ENCODE data around the gene XPNPEP1. TPM values are rescaled to one million over a fixed set of nuclear protein-coding genes. Genes with fewer than 3 reads are reported as not detected.
A peak's percentile ranks its signal among the peaks of the same experiment; 100 is the strongest.

The XPNPEP1 gene
- total RNA-seq, 4 donors from 2014 or later, result 52.8 to 101 (median 77.6) TPM

DNA sequence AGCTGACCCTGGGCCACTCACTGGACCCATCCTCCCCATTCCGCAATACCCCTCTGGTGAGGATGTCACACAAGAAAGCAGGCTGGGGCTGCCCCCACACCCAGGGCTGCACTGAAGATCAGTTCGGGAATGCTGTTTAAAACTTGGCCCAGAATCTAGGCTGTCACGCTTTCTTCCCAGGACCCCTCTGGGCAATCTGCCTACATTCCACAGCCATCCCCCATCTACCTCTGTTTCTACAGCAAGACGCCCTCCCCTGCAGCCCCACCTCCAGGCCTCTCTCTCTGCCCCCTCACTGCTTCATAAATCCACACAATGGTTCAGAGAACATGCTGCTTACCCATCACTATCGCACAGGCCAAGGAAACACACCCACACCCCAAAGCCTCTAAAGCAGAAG, 36.1 kb downstream of the XPNPEP1 start:
- TF ChIP-seq, protein P1, sequence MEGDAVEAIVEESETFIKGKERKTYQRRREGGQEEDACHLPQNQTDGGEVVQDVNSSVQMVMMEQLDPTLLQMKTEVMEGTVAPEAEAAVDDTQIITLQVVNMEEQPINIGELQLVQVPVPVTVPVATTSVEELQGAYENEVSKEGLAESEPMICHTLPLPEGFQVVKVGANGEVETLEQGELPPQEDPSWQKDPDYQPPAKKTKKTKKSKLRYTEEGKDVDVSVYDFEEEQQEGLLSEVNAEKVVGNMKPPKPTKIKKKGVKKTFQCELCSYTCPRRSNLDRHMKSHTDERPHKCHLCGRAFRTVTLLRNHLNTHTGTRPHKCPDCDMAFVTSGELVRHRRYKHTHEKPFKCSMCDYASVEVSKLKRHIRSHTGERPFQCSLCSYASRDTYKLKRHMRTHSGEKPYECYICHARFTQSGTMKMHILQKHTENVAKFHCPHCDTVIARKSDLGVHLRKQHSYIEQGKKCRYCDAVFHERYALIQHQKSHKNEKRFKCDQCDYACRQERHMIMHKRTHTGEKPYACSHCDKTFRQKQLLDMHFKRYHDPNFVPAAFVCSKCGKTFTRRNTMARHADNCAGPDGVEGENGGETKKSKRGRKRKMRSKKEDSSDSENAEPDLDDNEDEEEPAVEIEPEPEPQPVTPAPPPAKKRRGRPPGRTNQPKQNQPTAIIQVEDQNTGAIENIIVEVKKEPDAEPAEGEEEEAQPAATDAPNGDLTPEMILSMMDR (IDR thresholded peaks at IDR 0.05), result no peak
- DNase-seq (ENCODE audit: low spot score) (no peak), ATAC-seq (ENCODE audit: low FRiP score) (no peak)

DNA sequence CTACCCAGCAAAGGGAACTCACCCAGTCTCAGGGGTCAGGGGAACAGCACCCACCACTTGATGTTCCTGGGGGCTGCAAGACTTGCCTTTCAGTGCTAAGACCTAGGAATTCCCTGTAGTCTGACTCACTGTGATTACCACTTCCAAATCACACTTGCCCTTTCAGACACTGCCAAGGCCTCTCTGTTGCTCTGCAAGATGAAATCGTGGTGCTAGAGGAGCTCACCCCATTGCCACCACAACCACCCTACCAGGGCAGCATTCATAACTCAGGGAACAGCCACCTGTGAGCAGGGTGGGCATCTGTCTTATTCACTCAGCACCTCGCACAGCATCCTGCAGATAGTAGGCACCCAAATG, 36.5 kb downstream of the XPNPEP1 start:
- DNase-seq (ENCODE audit: low spot score) (no peak), ATAC-seq (ENCODE audit: low FRiP score) (no peak)
- TF ChIP-seq, protein P1 (IDR thresholded peaks at IDR 0.05), result no peak

DNA sequence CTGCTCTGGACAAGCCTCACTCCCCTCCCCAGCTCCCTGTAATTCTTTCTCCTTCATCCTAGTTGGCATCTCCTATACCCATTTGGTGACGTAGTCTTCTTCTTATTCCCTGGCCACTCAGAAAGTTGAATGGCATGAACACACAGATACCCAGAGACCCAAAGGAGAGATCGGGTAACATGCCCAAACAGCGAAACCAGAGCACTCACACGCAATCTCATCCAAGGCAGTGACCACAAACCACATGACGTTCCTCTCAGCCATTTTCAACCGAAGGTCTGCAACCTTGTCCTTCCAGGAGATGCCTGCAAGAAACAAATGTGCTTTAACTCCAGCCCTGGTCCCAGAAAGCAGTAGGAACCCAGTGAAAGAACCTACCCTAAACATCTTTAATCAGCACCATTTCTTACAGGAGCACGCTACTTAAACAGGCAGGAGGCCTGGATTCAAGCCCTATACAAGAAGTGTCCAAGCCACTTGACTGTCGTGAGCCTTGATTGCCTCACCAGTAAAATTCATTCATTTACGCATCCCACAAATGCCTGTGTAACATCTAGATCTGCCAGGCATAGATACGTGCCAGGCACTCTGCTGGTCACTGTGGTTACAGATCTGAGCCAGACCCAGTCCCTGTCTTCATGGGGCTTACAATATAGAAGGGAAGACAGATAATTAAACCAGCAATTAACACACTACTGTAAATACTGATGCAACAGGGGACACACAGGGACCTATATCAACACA, 37.1 kb downstream of the XPNPEP1 start:
- DNase-seq (ENCODE audit: low spot score) (no peak), ATAC-seq (ENCODE audit: low FRiP score) (no peak)
- TF ChIP-seq, protein P1 (IDR thresholded peaks at IDR 0.05), result no peak

DNA sequence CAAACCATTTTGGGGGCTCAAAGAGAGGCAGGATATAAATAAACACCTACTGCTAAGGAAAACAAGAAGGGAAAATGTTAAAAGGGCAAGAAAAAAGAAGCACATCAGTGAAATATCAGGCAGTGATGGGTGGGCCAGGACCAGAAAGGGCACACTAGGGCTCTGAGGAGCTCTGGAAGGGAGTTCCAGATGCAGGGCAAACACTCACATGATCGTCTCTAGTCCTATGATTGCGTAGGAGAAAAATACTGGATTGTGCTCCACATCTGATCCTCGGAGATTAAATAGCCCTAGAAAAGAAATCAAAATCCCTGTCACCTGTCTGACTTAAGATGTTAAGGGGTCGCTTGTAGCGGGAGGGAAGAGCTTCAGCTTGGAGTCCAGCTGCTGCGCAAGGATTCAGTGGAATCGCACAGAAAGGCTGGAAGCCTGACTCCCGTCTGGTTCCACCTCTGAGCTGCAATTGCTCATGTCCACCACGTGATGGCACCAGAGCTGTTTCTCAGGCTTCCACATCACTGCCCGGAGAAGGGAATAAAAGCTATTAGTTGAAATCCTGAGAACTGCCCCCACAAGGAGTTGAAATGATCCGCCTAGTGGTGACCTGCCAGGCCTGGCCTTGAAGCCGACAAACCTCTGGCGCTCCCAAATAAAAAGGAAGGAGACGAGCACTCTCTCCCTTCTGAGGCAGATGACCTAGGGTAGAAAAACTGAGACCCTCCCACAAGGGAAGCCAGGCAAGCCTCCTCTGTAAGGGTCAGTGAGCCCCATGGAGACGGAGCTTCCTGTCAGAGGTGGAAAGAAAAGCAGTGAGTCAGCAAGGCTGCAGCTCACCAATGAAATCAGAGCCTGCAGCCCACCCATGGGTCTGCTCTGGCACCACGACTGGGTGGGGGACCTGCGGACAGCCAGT, 39.2 kb downstream of the XPNPEP1 start:
- TF ChIP-seq, protein P1 (IDR thresholded peaks at IDR 0.05), result peak in 2 of 3 donors; percentile 49 to 69
- DNase-seq (ENCODE audit: low spot score) (no peak), ATAC-seq (ENCODE audit: low FRiP score) (peak; percentile 92)

DNA sequence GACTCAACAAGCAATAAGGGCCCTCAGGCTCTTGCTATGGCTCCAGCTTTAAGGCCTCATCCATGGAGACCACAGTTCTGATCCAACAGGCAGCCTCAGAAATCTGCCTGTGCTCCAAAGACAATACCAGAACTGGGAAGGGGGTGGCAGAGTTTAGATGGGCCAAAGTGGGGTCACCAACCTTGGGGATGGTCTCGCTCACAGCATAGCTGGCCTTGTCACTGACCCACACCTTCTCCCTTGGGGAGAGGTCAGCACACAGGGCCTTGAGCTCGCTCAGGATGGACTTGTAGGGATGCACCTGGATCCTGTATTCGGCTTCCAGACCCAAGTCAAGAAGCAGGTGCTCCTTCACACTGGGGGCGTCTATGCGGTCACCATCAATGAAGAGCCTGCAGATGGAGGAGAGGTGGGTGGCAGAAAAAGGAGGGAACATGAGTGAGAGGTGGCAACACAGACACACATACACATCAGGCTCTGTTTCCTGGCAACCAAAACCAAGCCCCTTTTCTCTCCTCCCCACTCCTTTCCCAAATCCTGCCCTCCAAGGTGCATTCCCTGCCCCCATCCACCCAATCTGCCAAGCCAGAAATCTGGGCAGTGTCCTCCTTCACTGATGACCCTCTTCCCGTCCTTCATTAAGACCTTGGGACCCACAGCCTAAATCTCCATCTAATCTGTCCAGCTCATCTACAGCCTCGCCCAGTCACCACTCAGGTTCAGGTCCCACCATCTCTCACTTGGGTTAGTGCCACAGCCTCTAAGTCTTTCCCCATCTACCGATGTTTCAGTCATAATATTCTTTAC, 40.9 kb downstream of the XPNPEP1 start:
- TF ChIP-seq, protein P1 (IDR thresholded peaks at IDR 0.05), result no peak
- no peak for DNase-seq (ENCODE audit: low spot score)
- no peak for ATAC-seq (ENCODE audit: low FRiP score)

DNA sequence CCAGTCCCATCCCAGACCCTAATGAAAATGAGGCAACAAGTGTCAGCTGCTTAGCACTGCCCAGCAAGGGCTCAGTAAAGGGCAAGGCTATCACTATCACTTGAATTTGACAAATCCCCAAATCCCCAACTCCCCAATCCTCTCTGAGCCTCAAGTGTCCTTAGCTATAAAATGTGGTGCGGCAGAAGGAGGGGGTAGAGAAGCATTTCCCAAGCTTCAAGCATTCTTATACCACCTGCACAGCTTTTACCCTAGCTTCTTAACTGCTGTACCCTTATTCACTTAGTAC, 41.6 kb downstream of the XPNPEP1 start:
- ATAC-seq (ENCODE audit: low FRiP score) (no peak), DNase-seq (ENCODE audit: low spot score) (no peak)
- TF ChIP-seq, protein P1 (IDR thresholded peaks at IDR 0.05), result no peak
